ENCODE measurements around the gene GLTP. TPM values are rescaled to one million over a fixed set of nuclear protein-coding genes. Genes with fewer than 3 reads are reported as not detected.
"Not testable (repeated sequence)": the region's sequence is repeated elsewhere in the genome, so short reads cannot be mapped to it uniquely, and the experiment has no call there.

Gene GLTP
- polyA plus RNA-seq, 2 of the 4 experiments (the other 2 are of a cell fraction), result 16.9 to 18.8 TPM

GRCh38 chr12:109892165-109892715 is 11.9 kb upstream of the GLTP start:
- FAIRE-seq, result no peak
- ChIA-PET CTCF (interaction anchor here (0.9 to 2.5 kb wide), 4 partner anchors 10 to 558 kb away, joined by 3 to 9 read pairs (median 4); partner anchors contain the start of gene ARPC3), POLR2A (no interaction called here)
- H3K27ac ChIP-seq, result no peak overlapping the region
- ATAC-seq, result no peak
- DNase-seq (ENCODE audit: low read depth in 1 of 2, low spot score in 1 of 2), result no peak
- peaks cover 18% of the 10 kb centered on the region for H3K4me1 ChIP-seq
- H3K9me3 ChIP-seq, result no peaks in the 10 kb centered on the region
- TF ChIP-seq POLR2AphosphoS2 (conservative IDR thresholded peaks at IDR 0.05; ENCODE audit: low read length), result no peak
- no peak for TF ChIP-seq MYC (IDR thresholded peaks at IDR 0.05; ENCODE audit: borderline replicate concordance, low read length)
- no peak for TF ChIP-seq SREBF2 (IDR thresholded peaks at IDR 0.05)
- no peak for TF ChIP-seq ZNF302 (CRISPR knock-in tag; IDR thresholded peaks at IDR 0.05)
- TF ChIP-seq HOXB5 (CRISPR knock-in tag; IDR thresholded peaks at IDR 0.05), result no peak
- TF ChIP-seq CTCF (IDR thresholded peaks at IDR 0.05), result no peak
- TF ChIP-seq MAZ (IDR thresholded peaks at IDR 0.05; ENCODE audit: borderline replicate concordance, low read depth, low read length), result no peak
- TF ChIP-seq RCOR1 (IDR thresholded peaks at IDR 0.05; ENCODE audit: low read depth, low read length), result no peak
- no peak for TF ChIP-seq CHD4 (IDR thresholded peaks at IDR 0.05; ENCODE audit: borderline replicate concordance)
- no peak for TF ChIP-seq JUNB (IDR thresholded peaks at IDR 0.05)
- TF ChIP-seq CBX2 (IDR thresholded peaks at IDR 0.05; ENCODE audit: borderline replicate concordance, low read depth), result no peak
- no peak for TF ChIP-seq FOXS1 (CRISPR knock-in tag; IDR thresholded peaks at IDR 0.05)
- 91% methylated on average over 1 of the region's 1 CpG for WGBS (ENCODE audit: missing lambda C conversion rate)
- no peak overlapping the region for H3K4me2 ChIP-seq
- no peak overlapping the region for H3K4me3 ChIP-seq

- FAIRE-seq; POLR2A ChIA-PET; ATAC-seq; H3K4me2 ChIP-seq; H3K27ac ChIP-seq; H3K9me3 ChIP-seq; H3K4me3 ChIP-seq; DNase-seq (ENCODE audit: low read depth in 1 of 2, low spot score in 1 of 2): not testable (repeated sequence)
- CTCF ChIA-PET, result interaction anchor here (0.9 to 2.5 kb wide), 3 partner anchors 10 to 558 kb away, joined by 4 to 9 read pairs (median 4); partner anchors contain the start of gene ARPC3
- WGBS (ENCODE audit: missing lambda C conversion rate), result 85% methylated on average over 7 of the region's 7 CpGs
- H3K4me1 ChIP-seq, result peaks cover 18% of the 10 kb centered on the region
Measured at GRCh38 chr12:109891731-109892130, 11.4 kb upstream of the GLTP start.

- Histone ChIP-seq H3K4me2 (no peak overlapping the region), H3K27ac (no peak overlapping the region), H3K4me1 (peaks cover 23% of the 10 kb centered on the region), H3K4me3 (no peak overlapping the region), H3K9me3 (no peaks in the 10 kb centered on the region)
- ATAC-seq, result no peak
- no peak for TF ChIP-seq POLR2A (IDR thresholded peaks at IDR 0.05; ENCODE audit: low read length)
- TF ChIP-seq HES2 (IDR thresholded peaks at IDR 0.05), result no peak
- no peak for TF ChIP-seq TP53 (CRISPR knock-in tag; IDR thresholded peaks at IDR 0.05)
- no peak for TF ChIP-seq FOSB (CRISPR knock-in tag; IDR thresholded peaks at IDR 0.05)
- TF ChIP-seq SMC3 (IDR thresholded peaks at IDR 0.05), result no peak
- TF ChIP-seq EHF (CRISPR knock-in tag; IDR thresholded peaks at IDR 0.05), result no peak
- TF ChIP-seq PHF8 (IDR thresholded peaks at IDR 0.05; ENCODE audit: borderline replicate concordance, low read depth), result no peak
- TF ChIP-seq EP300 (IDR thresholded peaks at IDR 0.05), result no peak
- TF ChIP-seq ZSCAN20 (CRISPR knock-in tag; IDR thresholded peaks at IDR 0.05), result no peak
- TF ChIP-seq NPAS2 (CRISPR knock-in tag; IDR thresholded peaks at IDR 0.05; ENCODE audit: borderline replicate concordance), result no peak
- TF ChIP-seq RFX5 (IDR thresholded peaks at IDR 0.05), result no peak
- no peak for TF ChIP-seq CBX8 (IDR thresholded peaks at IDR 0.05)
- TF ChIP-seq JUNB (IDR thresholded peaks at IDR 0.05), result no peak
- no peak for TF ChIP-seq EHMT2 (IDR thresholded peaks at IDR 0.05; ENCODE audit: low read depth)
- TF ChIP-seq HOXB5 (CRISPR knock-in tag; IDR thresholded peaks at IDR 0.05), result no peak
- TF ChIP-seq ELK1 (IDR thresholded peaks at IDR 0.05; ENCODE audit: low read depth, low read length), result no peak
- no peak for TF ChIP-seq CHD2 (IDR thresholded peaks at IDR 0.05; ENCODE audit: low read length, partially characterized antibody)
- TF ChIP-seq MAZ (IDR thresholded peaks at IDR 0.05; ENCODE audit: borderline replicate concordance, low read depth, low read length), result no peak
- TF ChIP-seq HDAC2 (IDR thresholded peaks at IDR 0.05), result no peak
- TF ChIP-seq KDM1A (IDR thresholded peaks at IDR 0.05; ENCODE audit: low read depth), result no peak
- DNase-seq (ENCODE audit: low read depth in 1 of 2, low spot score in 1 of 2), result no peak
- FAIRE-seq, result no peak
- POLR2A ChIA-PET, result no interaction called here
- 81% methylated on average over 13 of the region's 13 CpGs for WGBS (ENCODE audit: missing lambda C conversion rate)
- CTCF ChIA-PET, result interaction anchor here (0.6 to 1.7 kb wide), 8 partner anchors 9 to 495 kb away, joined by 3 to 6 read pairs (median 4); partner anchors contain the start of gene TCHP
Measured at GRCh38 chr12:109890620-109891170, 10.4 kb upstream of the GLTP start.
